HG03196 (cell line): ENCODE data around the gene FAM43B.

Experiments
- ATAC-seq: cut with Tn5 transposase; IDR thresholded peaks from one replicate; pipeline ENCODE4 v1.9.1; 2021; ENCODE audit not compliant: unreplicated experiment

Gene FAM43B

DNA sequence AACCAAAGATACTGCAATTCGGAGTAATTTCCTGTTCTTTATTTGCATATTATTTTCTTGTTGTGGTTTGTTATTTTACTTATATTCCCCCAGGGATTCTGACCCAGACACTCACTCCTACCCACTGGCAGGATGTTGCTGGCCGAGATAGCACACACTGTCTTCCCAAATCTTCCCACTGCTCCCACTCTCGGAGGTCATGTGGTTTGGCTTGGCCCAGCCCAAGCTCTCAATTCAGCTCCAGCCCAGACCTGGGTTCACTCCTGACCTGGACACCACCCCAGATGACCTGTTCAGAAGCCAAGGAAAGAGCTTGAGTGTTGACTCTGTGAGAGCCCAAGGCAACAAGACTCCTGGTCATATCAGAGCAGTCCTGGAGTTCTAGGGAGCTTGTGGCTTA lies 1.2 kb upstream of the FAM43B start:
- ATAC-seq, result no peak

DNA sequence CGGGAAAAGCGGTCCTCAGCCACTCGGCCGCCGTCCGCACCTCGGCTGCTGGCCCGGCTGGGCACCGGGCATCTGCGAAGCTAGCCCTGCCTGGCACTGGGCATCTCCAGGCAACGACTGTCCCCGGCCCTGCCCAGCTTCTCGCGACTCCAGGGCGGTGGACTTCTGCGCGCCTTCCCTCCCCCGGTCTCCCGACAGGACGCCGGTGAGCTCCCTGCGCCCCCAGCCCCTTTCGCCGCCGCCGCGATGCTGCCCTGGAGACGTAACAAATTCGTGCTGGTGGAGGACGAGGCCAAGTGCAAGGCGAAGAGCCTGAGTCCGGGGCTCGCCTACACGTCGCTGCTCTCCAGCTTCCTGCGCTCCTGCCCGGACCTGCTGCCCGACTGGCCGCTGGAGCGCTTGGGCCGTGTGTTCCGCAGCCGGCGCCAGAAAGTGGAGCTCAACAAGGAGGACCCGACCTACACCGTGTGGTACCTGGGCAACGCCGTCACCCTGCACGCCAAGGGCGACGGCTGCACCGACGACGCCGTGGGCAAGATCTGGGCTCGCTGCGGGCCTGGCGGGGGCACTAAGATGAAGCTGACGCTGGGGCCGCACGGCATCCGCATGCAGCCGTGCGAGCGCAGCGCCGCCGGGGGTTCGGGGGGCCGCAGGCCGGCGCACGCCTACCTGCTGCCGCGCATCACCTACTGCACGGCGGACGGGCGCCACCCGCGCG lies 514 bp downstream of the FAM43B start:
- ATAC-seq, result no peak

GRCh38 chr1:20555025-20555757 lies 2.8 kb downstream of the FAM43B start:
- ATAC-seq, result no peak

DNA sequence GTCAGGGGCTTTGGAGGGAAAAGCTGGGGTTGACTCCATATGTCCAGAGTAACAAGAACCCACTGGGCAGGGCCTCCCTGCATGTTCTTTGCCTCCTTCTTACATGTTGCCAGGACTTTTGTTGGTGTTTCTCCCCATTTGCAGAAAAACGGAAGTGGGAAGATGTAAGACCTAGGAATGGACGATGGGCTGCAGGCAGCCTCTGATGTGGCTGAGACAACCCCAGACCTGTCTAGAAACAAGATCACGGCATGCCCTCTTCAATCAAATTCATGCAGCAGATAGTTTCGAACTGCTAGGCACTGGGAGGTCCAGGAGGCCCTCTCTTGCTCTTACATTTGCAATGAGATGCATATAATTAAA lies 3.4 kb downstream of the FAM43B start:
- ATAC-seq, result no peak

- ATAC-seq, result no peak
These were observed 5.8 kb downstream of the FAM43B start for GRCh38 chr1:20558191-20558590.

DNA sequence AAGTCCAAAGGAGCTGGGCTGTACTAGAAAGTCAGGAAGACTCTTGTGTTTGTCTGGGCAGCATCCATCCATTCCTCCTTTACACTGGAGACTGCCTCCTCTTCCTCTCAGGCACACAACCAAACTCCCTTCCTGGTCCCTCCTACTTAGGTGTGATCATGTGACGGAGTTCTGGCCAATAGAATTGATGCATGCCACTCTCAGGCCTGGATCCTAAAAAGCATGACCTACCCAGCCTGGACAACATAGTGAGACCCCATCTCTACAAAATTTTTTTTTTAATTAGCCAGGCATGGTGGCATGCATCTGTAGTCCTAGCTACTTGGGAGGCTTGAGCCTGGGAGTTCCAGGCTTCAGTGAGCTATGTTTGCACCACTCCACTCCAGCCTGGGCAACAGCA lies 8.6 kb downstream of the FAM43B start:
- ATAC-seq, result no peak

GRCh38 chr1:20565234-20565633 lies 12.9 kb downstream of the FAM43B start:
- ATAC-seq, result no peak

GRCh38 chr1:20569523-20570098 lies 17.2 kb downstream of the FAM43B start:
- no peak for ATAC-seq

GRCh38 chr1:20571427-20571826 lies 19.1 kb downstream of the FAM43B start:
- no peak for ATAC-seq

DNA sequence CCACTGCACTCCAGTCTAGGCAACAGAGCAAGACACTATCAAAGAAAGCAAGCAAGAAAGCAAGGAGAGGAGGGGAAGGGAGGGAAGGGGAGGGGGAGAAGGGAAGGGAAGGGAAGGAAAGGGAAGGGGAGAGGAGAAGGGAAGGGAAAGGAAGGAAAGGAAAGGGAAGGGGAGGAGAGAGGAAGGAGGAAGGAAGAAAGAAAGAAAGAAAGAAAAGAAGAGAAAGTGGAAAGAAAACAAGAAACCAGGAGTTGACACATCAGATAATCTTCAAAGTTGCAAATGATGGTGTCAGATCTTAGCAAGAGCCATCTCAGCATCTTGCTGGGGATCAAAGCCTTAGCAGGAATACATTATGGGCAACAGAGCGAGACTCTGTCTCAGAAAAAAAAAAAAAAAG lies 21.6 kb downstream of the FAM43B start:
- ATAC-seq, result no peak

GRCh38 chr1:20574686-20575540 lies 22.5 kb downstream of the FAM43B start:
- ATAC-seq, result no peak

DNA sequence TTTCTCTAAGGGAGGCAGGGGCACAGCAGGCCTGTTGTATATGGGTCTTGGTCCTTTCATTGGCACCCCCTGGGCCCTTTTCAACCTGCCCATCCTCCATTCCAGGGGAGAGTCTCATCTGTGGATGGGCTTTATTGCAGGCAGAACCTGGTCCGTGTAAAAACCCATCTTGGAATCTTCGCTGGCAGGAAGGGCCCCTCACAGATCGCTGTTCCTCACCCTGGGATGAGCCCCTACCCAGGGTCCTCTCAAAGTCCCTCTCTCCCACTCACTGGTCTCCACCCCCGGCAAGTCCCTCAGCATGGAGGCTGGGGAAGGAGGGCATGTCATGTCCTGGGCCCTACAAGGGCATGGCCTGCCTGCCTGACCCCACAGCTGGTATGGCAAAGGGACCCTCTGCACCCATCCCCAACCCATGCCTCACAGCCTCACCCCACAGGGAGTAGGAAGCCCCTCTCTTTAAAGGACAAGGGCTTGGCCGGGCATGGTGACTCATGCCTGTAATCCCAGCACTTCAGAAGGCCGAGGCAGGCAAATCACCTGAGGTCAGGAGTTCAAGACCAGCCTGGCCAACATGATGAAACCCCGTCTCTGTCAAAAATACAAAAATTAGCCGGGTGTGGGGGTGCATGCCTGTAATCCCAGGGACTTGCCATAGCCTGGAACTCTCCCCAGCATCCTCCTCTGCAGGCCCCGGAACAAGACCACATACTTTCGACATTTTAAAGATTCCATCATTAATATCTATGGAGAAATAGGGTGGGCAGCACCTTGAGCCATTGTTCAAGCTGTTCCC lies 23.4 kb downstream of the FAM43B start:
- no peak for ATAC-seq

DNA sequence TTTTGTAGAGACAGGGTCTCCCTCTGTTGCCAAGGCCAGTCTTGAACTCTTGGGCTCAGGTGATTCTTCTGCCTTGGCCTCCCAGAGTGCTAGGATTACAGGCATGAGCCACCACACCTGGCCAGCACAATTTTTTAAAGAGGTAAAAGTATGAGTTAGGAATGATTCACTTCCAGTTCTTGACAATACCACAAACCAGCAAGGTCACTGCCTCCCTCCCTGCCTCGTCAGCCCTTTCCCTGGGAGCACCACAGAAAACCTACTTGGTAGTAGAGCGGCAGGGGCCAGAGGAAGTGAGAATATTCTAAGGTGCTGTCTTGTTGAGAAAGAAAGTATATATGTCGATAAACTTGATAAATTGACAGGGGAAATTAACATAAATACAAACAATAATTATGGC lies 25.7 kb downstream of the FAM43B start:
- ATAC-seq, result no peak

DNA sequence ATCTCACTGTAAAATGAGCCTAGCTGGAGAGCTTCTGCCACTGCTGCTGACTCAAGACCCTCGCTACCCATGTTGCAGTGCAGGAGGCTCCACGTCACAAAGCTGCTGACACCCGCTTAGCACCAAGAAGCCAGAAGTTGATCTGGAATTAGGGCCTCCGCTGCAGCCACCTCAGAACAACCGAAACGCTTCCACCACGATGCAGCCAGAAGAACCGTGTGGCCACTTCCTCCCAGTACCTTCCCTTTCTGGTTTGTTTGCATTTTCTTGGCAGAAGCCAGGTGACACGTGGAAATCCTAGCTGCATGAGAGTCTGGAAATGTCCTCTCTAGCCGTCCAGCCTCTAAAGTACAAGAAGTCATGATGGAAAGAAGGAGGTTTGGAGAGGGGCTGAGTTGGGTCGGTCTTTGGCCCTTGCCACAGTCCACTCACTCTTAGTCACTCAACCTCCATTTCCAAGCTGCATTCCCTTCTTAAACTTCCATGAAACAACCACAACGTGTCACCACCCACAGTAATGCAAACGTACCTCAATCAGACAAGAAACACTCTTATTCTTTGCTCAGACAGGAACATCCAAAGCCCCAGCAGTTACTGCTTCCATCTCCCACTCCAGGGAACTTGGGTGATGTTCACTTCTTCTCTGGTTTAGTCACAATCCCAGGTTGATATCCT lies 26.5 kb downstream of the FAM43B start:
- no peak for ATAC-seq

GRCh38 chr1:20584890-20585289 lies 32.5 kb downstream of the FAM43B start:
- no peak for ATAC-seq

- no peak for ATAC-seq
These were observed 34.7 kb downstream of the FAM43B start for GRCh38 chr1:20586953-20587660.

- no peak for ATAC-seq
These were observed 35.3 kb downstream of the FAM43B start for GRCh38 chr1:20587661-20588053.

DNA sequence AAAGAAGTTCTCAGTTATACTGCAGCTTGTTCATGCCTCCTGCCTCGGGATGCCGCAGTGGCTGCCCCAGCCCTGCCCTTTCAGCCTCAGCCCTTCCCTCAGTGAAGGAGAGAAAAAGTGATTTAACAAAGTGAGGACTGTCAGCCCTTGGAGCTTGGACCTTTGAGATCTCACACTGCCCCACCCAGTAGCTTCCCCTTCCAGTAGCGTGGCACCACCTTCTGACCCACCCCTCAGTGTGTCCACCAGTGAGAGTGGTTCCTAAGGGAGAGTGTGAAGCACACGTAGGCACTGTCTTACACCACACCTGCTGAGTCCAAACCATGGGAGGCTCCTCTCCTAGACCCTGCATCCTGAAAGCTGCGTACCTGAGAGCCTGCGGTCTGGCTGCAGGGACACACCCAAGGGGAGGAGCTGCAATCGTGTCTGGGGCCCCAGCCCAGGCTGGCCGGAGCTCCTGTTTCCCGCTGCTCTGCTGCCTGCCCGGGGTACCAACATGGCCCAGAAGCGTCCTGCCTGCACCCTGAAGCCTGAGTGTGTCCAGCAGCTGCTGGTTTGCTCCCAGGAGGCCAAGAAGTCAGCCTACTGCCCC lies 36.4 kb downstream of the FAM43B start, which contains the start of gene CDA:
Gene CDA (plus strand): TSS at position 464 of the 592 bp plus-strand sequence. CDS start 33 bp downstream, at position 497.
- no peak for ATAC-seq
